NCI-H510A treated with DMSO at 0.1 percent for 48 hours (cell line): Measurements from ENCODE around the gene SEMA5B.

ENCODE experiments used
- DNase-seq: peaks from one replicate; lab custom pipeline; 2025; lab: John Stamatoyannopoulos, UW

The SEMA5B gene

GRCh38 chr3:123054931-123055330 lies 27.4 kb upstream of the SEMA5B start:
- DNase-seq: no peak

- no peak for DNase-seq
Measured at GRCh38 chr3:123054109-123054778, 26.7 kb upstream of the SEMA5B start.

DNA sequence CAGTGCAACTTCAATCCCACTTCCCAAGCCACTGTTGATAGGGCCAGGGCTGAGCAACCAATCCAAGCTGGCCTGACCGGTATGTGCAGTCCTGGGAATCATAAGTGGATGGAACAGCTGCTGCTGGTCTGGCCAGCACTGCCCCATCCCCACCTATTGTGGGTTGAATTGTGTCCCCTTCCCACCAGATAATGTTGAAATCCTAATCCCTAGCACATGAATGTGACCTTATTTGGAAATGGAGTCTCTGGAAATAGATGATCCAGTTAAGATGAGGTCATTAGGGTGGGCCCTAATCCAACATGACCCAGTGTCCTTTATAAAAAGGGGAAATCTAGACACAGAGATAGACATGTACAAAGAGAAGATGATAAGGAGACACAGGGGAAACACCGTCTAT lies 25.5 kb upstream of the SEMA5B start:
- DNase-seq: peak; percentile 56

- DNase-seq: no peak
Measured at GRCh38 chr3:123050666-123051065, 23.1 kb upstream of the SEMA5B start.

DNA sequence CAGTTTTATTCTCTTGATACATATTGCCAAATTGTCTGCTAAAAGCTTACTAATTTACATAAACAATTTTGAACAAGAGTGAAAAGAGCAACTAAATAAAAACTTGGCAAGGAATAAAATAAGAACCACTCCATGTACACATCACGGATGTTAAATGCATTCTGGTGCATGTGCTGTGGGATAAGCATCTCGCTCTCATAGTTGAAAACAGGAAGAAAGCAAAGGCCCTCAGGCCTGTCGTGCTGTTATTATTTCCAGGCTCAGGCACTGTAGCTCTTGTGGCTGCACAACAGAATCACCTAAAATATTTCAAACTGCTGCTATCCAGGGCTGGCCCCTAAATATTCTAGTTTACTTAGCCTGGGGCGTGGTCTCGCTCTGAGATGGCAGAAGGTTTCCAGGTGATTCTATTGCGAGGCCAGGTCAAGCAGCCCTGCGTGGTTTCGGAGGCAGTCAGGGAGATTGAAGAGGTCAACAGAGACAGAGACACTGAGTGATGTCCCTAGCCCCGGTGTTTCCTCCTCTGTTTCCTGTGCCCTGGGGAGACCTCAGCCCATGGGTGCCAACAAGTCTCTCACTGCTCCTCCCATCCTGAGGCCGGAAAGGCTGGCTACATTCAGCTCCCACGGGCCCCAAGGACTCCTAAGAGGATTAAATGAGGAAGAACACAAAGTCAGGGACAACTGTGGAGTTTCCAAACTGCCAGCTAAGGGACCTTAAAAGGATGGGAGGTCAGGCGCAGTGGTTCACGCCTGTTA lies 21.1 kb upstream of the SEMA5B start:
- no peak for DNase-seq

GRCh38 chr3:123047062-123047319 lies 19.4 kb upstream of the SEMA5B start:
- no peak for DNase-seq

GRCh38 chr3:123046262-123047061 lies 18.9 kb upstream of the SEMA5B start:
- DNase-seq: no peak

DNA sequence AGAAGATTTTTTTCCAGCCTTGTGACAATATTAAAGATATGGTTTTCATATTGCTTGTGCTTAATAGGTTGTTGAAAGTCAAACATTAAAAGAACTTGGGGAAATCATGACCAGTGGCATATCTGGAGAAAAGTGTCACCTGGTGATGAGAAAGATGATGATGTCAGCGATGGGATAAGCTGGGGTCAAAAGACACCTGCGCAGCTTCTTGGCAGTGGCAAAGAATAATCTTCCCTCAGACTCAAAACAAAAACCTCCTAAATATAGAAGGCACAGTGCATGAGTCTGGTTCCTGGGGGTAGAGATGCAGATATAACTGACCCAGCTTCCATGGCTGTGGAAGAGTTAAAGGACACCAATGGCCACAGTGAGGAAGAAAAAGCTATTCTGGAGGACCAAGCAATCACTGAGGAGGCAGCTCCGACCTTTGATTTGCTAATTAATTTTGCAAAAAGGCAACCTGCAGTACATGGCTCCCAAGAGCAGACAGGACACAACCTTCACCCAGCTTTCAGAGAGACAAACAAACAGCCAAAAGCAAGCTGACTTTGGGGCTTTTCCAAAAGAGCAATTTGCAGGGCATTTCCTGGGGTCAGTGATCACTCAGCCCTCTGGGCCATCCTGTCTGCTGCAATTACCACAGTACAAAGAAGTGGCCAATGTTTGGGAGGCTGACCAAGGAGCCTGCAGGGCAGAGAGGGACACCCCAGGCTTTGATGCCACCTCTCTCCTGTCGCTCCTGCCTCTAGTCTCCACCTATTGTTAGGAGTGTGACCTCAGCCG lies 17.6 kb upstream of the SEMA5B start:
- no peak for DNase-seq

DNA sequence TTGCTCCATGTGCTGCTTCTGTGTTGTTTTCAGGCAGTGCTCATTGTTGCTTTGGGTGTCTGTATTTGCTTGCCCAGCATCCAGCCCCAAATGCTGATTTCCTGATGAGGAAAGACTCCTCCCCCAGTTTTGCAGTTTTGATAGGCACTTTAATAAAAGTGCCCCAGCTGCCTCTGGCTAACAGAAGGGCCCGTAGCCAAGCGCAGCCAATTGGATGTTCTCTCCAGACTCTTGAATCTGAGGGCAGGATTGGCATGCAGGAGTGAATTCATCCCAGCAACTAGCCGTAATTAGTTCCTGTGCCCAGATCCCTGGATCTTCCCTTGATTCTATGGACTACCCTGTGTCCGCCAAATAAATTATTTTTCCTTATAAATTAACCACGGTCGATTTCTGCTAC lies 14.8 kb upstream of the SEMA5B start:
- peak; percentile 25 for DNase-seq

DNA sequence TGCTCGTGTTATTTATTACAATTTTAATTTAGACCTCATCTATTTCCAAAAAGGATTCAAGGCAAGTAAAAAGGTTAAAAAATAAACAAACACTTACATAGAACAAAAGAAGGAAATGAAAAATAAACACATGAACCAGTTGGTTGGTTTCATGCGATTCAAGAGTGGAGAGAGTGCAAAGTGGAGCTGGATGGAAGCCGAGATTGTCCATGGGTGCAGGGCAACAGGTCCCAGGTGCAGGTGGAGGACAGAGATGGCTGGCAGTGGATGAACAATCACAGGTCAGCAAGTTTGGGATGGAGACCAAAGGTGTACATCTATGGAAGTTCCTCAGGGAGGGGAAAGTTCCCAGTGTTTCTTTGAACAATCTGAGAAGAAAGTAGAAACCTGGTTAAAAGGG lies 11.6 kb upstream of the SEMA5B start:
- DNase-seq: peak; percentile 22

- DNase-seq: no peak
Measured at GRCh38 chr3:123038751-123039150, 11.2 kb upstream of the SEMA5B start.

- no peak for DNase-seq
Measured at GRCh38 chr3:123037015-123037375, 9.4 kb upstream of the SEMA5B start.

DNA sequence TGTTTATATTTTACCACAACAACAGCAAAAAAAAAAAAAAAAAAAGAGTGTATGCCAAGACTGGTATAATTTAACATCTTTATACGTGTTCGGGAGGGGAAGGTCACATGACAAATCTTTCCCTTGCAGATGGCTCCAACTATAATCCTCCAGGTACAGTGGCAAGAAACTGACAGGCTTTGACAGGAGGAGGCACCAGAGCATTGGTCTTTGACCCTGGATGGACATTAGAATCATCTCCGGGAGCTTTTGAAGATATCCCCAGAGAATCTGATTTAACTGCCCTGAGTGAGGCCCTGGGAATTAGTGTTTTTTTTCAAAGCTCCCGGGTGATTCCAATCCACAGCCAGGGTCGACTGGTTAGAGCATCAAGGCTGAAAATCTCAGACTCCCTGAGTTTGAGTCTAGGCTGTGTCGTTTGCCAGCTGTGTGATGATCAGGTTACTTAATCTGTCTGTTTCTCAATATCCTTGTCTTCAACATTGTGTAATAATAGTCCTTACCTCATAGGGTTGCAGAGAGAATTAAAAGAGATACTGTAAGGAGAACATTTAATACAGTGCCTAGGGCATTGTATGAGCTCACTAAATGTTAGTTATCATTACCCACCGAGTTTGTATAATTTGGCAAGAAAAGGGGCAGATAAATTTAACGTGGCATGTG lies 8.9 kb upstream of the SEMA5B start:
- no peak for DNase-seq

- DNase-seq: no peak
Measured at GRCh38 chr3:123034996-123035395, 7.4 kb upstream of the SEMA5B start.

- DNase-seq: no peak
Measured at GRCh38 chr3:123034120-123034519, 6.6 kb upstream of the SEMA5B start.

DNA sequence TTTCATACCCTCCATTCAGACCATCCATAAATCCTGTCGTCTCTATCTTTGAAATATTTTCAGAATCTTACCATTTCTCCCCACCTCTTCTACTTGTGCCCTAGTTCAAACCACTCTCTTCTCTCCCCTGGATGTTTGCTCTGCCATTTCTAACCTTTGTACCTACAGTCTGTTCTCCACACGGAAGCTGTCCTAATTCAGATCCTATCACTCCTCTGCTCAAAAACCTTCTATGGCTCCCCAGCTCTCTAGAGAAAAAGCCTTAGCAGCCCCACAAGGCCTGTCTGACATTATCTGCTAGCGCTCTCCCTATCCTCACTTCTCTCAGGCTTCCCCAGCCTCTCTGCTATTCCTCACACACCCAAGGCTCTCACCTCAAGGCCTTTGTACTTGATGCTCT lies 4.5 kb upstream of the SEMA5B start:
- no peak for DNase-seq

- no peak for DNase-seq
Measured at GRCh38 chr3:123031051-123031450, 3.5 kb upstream of the SEMA5B start.

GRCh38 chr3:123028233-123028828 lies 768 bp upstream of the SEMA5B start:
- DNase-seq: peak; percentile 34

GRCh38 chr3:123026565-123027291 lies 835 bp downstream of the SEMA5B start:
- DNase-seq: no peak

- DNase-seq: no peak
Measured at GRCh38 chr3:123025642-123026521, 1.7 kb downstream of the SEMA5B start.
